Left ventricle myocardium superior (tissue), 1 donor: Measurements from ENCODE around the gene SPRN. TPM values are rescaled to one million over a fixed set of nuclear protein-coding genes. Genes with fewer than 3 reads are reported as not detected.
"Not testable (repeated sequence)": the region's sequence is repeated elsewhere in the genome, so short reads cannot be mapped to it uniquely, and the experiment has no call there.

ENCODE experiments used
- ATAC-seq: fragments of 200-7000 bp; cut with Tn5 transposase; one replicate; pipeline ENCODE4 v1.9.1; 2020; ENCODE audit warnings: mild to moderate bottlenecking, moderate library complexity
- DNase-seq: peaks from one replicate; pipeline ENCODE4 v3.0.0-alpha.2; 2020
- intact Hi-C: fragments of 100-400 bp; cut with micrococcal nuclease; formaldehyde crosslinking; loops from one replicate; pipeline ENCODE4 v1.11.0; 2022
- total RNA-seq: library from RNA; stranded (reverse); fragmentation: NEBNext Ultra II Directional; extraction: Animal tissue kit (Norgen Biotek cat#: 25700); gene quantifications from one replicate; pipeline ENCODE4 v1.2.1, GENCODE V29; 2021
- donor health status: DM: no; HTN: yes; CAD: no; lungs with severe emphysema.

Gene SPRN
- total RNA-seq, 1 donor from 2014 or later = not detected

DNA sequence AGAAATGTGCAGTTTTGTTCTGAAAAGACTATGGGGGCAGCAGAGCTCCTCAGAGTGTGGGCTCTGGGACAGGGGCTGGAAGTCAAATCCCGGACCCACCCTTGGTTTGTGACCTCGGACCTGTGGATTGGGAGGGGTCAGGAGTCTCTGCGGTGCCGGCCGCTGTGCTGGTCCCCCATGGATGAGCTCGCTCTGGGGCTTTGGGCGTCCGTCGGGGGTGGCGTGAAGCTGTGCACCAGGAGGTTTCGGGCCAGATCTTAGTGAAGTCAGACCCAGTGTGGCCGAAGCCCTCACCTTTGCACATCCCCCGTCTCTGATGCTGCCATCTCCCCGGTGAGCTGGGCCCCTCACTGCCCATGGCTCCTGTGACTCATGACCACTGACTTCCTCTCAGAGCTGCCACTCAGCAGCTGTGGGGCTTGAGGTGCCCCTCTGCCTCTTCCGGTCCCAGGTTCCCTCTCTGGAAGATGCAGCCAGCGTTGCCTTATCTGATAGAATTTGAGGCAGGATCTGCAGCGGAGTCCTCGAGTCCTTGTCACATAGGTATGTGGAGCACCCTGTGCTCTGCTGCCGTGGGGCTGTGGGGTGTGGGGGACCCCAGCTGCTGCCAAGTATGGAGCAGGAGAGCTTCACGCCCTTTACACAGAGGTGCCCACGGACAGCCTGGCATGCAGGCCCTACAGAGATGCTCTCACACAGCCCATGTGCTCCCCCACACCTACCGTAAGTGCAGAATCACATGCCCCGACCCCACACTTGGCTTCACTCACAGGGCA lies 18.0 kb upstream of the SPRN start:
- ATAC-seq (no peak), DNase-seq (no peak)
- intact Hi-C loops = no loop called here

DNA sequence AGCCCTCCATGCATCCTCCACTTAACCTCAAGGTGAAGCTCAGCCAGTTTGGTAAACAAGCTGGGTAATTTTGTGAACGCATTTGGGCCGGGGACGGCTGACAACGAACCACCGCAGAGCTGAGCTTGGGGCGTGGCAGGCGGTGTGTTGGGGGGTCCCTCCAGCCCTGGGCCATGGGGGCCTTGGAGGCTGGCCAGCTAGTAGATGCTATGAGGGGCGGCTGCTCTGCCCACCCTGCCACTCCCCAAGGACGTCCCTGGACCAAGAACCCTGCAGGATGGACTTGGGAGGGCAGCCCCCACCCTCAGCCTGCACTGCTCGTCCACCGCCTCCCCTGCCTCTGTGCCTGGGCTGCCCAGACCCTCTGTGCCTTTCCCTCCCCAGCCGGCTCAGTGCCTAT lies 17.4 kb upstream of the SPRN start:
- intact Hi-C loops = no loop called here
- ATAC-seq (no peak), DNase-seq (no peak)

DNA sequence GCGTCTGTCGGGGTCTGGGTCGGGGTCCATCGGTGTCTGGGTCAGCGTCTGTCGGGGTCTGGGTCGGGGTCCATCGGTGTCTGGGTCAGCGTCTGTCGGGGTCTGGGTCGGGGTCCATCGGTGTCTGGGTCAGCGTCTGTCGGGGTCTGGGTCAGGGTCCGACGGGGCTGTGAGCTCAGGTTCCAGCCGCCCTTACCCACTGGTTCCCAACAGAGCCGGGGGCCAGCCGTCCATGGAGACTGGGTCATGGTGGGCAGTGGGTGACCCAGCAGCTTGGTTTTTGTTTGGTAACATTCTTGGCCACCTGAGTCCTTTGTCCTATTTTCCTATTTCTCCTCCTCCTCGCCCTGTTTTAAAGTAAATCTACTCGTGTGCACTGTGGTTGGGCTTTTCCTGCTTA lies 16.9 kb upstream of the SPRN start:
- intact Hi-C loops, ATAC-seq, DNase-seq: not testable (repeated sequence)

DNA sequence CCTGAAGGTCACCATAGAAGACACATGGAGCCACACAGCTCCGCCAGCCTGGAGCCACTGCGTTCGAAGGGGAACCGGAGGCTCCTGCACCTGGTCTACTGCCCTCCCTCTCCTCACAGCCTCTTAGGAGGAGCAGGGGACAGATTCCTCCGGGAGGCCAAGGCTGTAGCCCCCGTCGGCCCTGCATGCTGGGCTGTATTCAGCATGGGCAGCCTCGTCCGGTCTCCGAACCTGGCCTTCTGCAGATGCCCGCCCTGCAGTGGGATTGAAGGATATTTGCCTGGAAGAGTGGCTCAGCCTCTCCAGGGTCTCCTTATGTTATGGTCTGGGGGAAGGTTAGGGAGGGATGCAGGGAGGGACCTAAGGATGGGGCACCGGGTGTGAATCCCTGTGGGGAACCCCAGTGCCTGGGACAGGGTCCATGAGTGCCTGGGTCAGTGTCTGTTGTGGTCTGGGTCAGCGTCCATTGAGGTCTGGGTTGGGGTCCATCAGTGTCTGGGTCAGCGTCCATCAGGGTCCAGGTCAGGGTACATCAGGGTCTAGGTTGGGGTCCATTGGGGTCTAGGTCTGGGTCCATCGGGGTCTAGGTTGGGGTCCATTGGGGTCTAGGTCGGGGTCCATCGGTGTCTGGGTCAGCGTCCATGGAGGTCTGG lies 16.3 kb upstream of the SPRN start:
- intact Hi-C loops = no loop called here
- DNase-seq (no peak), ATAC-seq (no peak)

DNA sequence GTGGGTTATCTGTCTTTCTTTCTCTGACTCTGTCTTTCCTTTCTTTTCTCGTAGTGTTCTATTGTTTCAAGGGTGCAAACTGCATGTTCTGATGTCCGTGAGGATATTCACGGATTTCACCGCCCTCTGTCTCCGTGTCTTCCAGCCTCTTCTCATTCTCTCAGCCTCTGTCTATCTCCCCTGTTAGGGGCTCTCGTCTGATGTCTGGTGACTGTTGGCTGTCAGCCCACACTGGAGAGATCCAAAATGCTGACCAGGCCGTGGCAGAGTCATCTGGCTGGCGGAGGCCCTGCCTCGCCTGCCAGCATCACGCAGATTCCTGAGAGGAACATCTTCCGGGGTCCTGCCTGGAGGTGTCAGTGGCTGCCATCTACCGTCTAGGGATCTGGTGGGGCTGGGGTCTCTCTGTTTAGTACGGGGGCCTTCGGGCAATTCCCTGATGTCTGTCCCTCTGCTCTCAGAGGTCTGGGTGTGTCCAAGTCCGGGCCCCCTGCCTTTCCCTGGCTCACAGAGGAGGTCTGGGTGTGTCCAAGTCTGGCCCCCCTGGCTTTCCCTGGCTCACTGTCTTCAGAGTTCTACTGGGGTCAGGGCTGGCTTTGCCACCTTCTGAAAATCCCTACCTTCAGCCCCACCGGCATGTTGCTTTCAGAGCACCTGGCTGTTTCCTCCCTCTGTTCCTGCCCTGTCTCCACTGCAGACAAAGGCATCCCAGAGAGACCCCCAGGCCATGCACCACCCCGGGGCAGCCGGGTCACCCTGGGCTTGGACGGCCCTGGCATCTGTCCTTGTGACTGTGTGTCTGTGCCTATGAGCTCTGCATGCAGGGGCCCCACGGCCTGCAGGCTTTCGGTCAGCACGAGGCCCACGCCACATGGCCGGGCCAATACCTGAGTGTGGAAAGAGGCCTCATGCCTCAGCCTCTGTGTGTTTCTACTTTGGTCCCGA lies 15.4 kb upstream of the SPRN start:
- intact Hi-C loops = no loop called here
- no peak for DNase-seq
- ATAC-seq = no peak

DNA sequence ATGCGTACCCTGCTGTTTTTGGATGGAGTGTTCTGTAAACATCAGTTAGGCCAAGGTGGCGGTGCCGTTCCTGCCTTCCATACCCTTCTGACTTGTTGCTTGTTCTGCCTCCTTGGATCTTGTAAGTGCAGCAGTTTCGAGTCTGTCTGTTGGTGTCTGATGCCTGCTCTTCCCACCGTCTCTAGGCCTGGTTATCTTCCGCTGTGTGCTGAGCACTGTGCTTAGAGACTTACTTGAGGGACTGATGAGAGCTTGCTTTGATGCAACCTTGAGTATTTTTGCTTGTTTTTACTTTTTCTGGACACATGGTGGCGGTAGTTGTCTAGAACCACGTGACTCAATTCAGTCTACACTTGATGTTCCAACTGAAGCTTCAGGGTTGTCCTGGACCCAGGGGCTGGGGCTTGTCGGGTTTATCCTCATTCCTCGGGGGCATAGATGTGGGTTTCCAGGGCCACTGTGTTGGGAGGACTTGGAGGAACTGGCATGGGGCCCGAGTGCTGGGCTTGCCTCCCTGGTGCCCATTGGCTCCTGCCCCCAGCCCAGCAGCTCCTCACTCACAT lies 14.4 kb upstream of the SPRN start:
- ATAC-seq = no peak
- no peak for DNase-seq
- intact Hi-C loops = no loop called here

DNA sequence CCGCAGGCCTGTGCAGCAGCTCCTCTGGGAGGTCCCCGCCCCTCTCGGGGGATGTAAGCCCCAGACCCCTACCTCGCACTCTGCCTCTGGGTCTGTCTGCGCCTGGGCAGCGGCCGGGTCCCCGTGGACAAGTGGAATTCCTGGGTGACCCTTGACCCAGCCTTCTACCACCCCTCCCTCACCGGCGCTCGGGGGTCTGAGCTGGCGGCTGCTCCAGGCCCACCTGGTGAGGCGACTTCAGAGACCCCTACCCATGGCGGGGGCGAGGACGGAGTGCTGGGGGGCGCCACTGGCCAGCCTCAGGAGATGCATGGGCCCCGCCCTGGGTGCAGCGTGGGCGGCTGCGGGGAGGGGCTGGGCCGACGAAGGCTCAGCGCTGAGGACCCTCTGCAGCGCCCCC lies 8.4 kb upstream of the SPRN start:
- DNase-seq, ATAC-seq, intact Hi-C loops: not testable (repeated sequence)

DNA sequence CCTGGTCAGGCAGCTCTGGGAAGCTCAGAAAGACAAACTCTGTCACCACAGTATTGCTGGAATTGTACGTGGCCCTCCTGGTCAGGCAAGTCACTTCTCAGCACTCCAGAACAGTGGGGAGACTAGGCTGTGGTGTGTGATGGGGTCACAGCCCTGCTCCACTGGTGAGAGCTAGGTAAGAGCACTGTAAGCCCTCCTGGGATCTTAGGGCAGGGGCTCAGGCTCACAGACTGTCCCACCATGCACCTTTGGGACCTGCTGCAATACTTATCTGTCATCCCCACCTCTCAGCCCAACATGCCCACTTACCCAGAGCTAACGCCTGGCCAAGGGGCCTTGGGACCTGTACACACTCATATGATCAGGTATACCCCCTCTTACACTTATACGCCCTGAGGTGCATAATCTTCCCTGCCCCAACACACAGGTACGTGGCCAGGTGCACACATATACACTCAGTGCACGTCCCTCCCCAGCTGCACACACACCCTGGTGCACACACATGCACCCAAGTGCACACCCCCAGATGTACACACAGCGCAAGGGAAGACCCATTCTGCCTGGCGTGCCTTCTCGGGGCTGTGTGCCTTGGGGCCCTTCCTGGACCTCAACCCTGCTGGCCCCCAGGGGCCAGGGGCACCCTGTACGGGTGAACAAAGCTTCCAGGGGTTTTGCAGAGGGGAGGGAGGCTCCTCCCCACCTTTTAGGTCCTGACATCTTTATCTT lies 7.6 kb upstream of the SPRN start:
- peak; percentile 26 for ATAC-seq
- intact Hi-C loops, DNase-seq: not testable (repeated sequence)

DNA sequence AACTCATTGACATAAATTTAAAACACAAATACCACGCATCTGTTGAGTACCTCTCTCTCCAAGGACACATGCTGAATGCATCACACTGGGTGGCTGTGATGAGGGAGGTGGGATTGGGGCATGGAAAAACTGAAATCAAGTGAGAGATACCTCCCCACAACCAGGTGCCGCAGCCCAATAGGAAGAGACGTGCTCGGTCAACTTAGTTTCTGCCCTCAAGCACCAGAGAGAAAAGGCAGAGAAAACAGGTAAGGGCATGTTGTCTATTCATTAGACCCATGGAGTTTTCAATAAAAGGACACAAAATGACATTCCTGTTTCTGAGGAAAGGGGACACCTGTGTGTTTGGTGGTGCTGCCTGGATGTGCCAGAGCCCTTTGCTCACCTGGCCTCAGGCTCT lies 5.1 kb upstream of the SPRN start:
- DNase-seq, ATAC-seq, intact Hi-C loops: not testable (repeated sequence)

DNA sequence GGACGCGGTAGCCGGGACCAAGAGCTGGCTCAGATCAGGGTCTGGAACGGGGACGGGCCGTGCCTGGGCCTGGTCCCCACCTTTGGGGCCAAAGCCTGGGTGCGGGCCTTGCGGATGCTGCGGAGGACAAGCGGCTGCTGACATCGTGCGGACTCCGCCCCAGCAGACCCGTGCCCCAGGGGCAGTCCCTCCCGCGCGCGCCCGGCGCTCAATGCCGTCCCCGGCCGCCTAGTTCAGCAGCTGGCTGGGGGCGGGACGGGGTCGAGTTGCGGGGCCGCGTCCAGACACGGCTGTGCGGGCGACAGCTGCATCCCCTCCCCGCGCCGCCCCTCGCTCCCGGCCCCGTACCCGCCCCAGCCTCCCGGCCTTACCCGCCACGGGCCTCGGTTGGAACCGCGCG lies 323 bp downstream of the SPRN start:
- DNase-seq = not testable (repeated sequence)
- ATAC-seq = peak; percentile 27

DNA sequence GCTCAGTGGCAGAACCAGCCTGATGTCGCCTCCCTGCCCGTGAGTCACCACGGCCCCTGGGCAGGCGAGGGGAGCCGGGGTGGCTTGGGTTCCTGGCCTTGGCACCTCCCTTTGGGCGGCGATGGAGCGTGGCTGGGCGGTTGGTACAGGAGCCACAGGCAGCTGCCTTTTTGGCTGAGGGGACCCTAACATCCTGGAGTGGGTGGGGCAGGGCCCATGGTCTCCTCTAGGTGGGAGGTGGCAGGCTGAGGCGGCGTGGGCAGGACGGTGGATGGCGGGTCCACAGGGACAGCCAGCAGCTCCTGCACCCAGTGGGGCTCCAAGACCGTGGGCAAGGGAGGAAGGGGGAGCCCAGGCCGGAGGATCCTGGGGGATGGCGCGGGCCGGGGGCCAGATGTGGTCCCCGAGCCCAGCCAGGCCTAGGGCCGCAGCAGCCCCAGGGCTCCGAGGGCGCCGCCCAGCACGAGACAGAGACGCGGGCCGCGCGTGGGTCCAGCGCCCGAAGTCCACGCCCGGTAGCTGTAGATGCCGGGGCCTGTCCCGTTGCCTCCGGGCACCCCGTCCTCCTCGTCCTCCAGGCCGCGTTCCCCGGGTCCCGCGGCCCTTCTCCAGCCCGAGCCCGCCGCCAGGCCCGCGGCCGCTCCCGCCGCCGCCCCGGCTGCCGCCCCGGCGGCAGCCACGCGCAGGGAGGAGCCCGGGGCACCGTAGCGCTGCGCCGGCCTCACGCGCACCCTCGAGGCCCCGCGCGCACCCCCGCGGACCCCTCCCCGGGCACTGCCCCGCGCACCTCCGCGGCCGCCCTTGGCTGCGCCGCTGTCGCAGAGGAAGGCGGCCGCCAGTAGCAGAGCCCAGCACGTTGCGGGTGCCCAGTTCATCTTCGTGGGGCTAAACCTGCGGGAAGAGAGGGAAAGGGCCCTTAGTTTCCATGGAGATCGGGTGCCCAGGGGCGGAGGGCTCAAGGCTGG lies 1.3 kb downstream of the SPRN start:
- DNase-seq = peak; percentile 34
- peak; percentile 21 for ATAC-seq
- intact Hi-C loops = no loop called here

More for the DNA sequence above, 323 bp downstream of the SPRN start:
- intact Hi-C loops = not testable (repeated sequence)

DNA sequence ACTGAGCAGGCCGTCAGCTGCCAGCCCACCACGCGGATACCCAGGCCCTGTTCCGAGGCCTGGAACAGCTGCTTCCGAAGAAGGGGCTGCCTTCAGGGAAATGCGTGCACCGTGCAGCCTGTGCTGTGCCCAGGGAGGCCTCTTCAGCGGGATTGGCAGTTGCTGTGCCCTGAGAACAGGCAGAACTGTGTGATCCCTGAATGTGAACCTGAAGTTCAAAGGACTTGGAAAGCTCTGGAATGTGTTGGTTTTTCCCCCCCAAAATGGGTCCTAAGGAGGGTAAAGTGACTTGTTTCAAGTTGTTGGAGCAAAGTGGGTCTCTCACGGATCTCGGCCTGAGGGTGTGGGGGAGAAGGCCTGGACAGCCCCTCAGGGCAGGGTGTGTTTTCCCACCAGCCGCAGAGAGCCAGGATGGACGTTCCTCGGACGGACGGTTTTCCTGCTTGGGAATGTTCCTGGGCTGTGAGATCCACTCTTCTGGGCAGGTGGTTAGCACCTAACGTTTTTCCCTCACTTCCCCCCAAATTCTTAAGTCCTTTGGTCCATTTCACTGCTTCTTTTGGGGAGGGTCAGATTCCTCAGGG lies 2.1 kb downstream of the SPRN start:
- ATAC-seq (no peak), DNase-seq (no peak)
- intact Hi-C loops = no loop called here

DNA sequence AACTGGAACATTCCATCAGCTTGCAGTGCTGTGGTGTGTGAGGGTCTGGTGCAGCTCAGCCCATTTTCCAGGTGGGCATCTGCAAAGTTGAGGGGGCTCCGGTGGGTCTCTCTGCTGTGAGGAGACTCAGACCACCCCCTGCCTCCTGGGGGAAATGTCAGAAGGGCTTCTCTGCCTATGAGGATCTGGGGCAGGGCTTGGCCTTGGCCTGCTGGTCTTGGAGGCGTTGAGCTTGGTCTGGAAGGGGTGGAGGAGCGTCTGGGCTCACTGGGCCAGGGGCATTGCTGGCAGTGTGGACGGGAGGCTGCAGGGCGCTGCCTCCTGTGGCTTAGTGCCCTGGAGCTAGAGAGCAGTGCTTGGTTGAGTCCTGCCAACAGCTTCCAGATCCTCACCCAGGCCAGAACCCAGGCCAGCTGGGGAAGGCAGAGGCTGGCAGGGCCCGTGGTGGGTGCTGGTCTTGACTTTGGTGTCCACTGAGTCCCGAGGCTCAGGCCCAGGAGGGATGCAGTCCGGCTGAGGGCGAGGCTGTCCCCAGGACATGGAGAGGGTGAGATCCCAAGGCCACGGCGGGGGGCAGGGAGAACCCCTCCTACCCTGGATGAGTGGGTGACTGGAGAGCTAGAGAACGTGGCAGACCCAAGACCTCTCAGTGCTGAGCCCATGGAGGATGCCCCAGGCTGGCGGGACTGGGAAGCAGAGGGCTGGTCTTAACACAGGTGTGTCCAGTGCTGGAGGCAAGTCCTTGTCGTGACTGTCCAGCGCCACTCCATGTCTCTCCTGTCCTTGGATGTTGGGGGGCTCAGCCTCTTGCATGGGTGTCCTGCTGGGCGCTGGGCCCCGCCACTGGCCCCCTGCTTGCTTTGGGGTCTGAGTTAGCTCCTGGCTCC lies 2.8 kb downstream of the SPRN start:
- ATAC-seq (no peak), DNase-seq (no peak)
- intact Hi-C loops = no loop called here

DNA sequence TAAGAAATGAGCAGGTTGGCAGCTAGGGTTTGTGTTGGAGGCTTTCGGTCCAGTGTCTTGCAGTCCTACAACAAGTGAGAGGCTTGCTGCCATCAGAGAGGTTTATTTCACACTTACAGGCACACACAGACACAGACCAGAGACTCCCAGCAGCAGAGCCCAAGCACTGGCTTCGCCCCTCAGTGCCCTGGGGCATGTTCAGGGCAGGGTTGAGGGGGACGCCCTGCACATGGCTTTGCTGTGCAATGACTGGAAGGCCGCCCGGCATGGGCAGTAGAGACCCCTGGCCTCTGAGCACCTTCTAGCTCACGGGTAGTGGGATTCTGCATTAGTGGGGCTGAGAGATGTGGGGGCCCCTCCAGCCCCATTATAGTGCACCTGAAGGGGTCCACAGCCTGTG lies 3.8 kb downstream of the SPRN start:
- ATAC-seq (no peak), DNase-seq (no peak)
- intact Hi-C loops = no loop called here

DNA sequence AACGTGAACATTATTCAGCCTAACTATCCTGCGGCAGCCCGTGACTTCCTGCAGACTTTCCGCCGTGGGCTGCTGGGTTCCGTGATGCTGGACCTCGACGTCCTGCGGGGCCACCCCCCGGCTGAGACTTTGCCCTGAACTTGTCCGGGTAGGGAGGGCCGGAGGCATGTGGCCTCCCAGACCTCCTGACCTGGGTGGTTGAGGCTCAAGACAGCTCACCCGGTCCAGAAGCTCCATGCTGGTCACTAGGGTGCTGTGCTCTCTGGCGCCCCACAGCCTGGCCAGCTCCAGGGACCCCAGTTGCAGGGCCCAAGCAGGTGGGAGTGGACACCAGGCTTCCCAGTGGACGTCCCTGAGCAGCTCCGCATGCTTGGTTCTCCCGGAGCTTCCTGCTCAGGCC lies 4.4 kb downstream of the SPRN start:
- intact Hi-C loops = no loop called here
- ATAC-seq (no peak), DNase-seq (no peak)

DNA sequence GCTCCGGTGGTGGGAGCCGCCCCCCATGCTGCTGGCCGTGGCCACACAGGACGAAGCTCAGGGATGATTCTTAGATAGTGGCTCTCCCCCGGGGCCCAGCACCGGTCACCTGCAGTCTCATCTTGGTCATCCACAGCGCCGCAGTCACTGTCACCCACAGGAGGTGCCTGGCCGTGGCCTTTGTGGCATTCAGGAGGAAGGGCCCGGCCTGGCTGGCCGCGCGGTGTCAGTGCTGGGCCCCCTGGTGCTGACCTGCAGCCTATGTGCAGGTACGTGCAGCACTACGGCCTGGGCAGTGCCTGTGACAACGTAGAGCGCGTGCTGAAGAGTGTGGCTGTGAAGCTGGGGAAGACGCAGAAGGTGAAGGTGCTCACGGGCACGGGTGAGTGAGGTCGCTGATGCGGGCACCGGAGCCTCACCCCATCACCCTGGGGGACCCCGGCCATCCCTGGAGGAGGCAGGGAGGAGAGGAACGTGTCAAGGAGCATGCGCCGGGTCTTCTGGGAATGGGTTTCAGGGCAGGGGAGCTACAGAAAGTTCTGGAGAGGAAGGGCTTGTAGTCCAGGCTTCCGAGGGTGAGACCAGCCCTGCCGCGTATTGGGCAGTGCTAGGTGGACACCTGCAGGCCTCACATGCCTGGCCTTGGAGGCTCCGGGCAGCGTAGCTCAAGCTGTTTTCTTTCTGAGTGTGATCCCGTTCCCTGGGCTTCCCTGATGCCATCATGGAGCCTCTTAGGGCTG lies 5.0 kb downstream of the SPRN start:
- ATAC-seq (no peak), DNase-seq (no peak)
- intact Hi-C loops = no loop called here
